Keratinocyte (primary cell): Measurements from ENCODE around the gene CD180. TPM values are rescaled to one million over a fixed set of nuclear protein-coding genes. Genes with fewer than 3 reads are reported as not detected.

Experiments
- DNase-seq: peaks from one replicate; pipeline ENCODE4 v3.0.0-alpha.2; 2011; ENCODE audit warnings: low read depth, missing footprints, low spot score
- FAIRE-seq: peaks from 2 replicates; lab custom pipeline; 2011; peaks lifted over from hg19 to GRCh38; lab: Jason Lieb, UNC
- H2AFZ ChIP-seq: 2 replicates; pipeline ENCODE4 v1.6.0; 2012; ENCODE audit warnings: low read length, control low read depth, inconsistent platforms; ENCODE audit not compliant: control insufficient read depth
- H3K27ac ChIP-seq: 2 replicates; pipeline ENCODE4 v1.5.1; 2011; ENCODE audit warnings: low read length; ENCODE audit not compliant: control insufficient read depth, insufficient read depth
- H3K27me3 ChIP-seq: 3 replicates; pipeline ENCODE4 v1.6.0; 2011; ENCODE audit warnings: low read length; ENCODE audit not compliant: control insufficient read depth, insufficient read depth; ENCODE audit errors: extremely low read depth
- H3K36me3 ChIP-seq, 2 experiments: 2 replicates in 1 of 2; 3 replicates in 1 of 2; pipeline ENCODE4 v1.5.1; 2011; ENCODE audit warnings: low read length in 2 of 2, mild to moderate bottlenecking in 1 of 2; ENCODE audit not compliant: control insufficient read depth in 2 of 2, insufficient read depth in 2 of 2; ENCODE audit errors: extremely low read depth in 1 of 2
- H3K4me1 ChIP-seq: 3 replicates; pipeline ENCODE4 v1.5.1; 2011; ENCODE audit warnings: low read length; ENCODE audit not compliant: control insufficient read depth, insufficient read depth; ENCODE audit errors: extremely low read depth
- H3K4me2 ChIP-seq: 3 replicates; pipeline ENCODE4 v1.6.0; 2011; ENCODE audit warnings: low read depth, low read length; ENCODE audit not compliant: control insufficient read depth, insufficient read depth; ENCODE audit errors: extremely low read depth
- H3K4me3 ChIP-seq, 3 experiments: fragments of 200-600 bp in 1 of 3; sonication (generic) in 1 of 3; 2 replicates in 2 of 3; 3 replicates in 1 of 3; pipeline ENCODE4 v1.5.1; 2011 to 2016; ENCODE audit warnings: low read length in 3 of 3, mild to moderate bottlenecking in 3 of 3, control low read depth in 2 of 3, inconsistent platforms in 1 of 3, low read depth in 1 of 3, mixed read lengths in 1 of 3, mixed run types in 1 of 3, moderate library complexity in 1 of 3; ENCODE audit not compliant: control insufficient read depth in 2 of 3, insufficient read depth in 2 of 3; ENCODE audit errors: extremely low read depth in 1 of 3
- H3K79me2 ChIP-seq: 2 replicates; pipeline ENCODE4 v1.6.0; 2012; ENCODE audit warnings: low read length; ENCODE audit not compliant: control insufficient read depth, insufficient read depth
- H3K9ac ChIP-seq: 3 replicates; pipeline ENCODE4 v1.6.0; 2011; ENCODE audit warnings: low read length; ENCODE audit not compliant: control insufficient read depth, insufficient read depth; ENCODE audit errors: extremely low read depth
- H3K9me1 ChIP-seq: 3 replicates; pipeline ENCODE4 v1.6.0; 2011; ENCODE audit warnings: low read length; ENCODE audit not compliant: control insufficient read depth, insufficient read depth; ENCODE audit errors: extremely low read depth
- H3K9me3 ChIP-seq: 2 replicates; pipeline ENCODE4 v1.5.1; 2012; ENCODE audit warnings: low read depth, low read length; ENCODE audit not compliant: control insufficient read depth
- H4K20me1 ChIP-seq: 3 replicates; pipeline ENCODE4 v1.6.0; 2011; ENCODE audit warnings: low read length; ENCODE audit not compliant: control insufficient read depth, insufficient read depth; ENCODE audit errors: extremely low read depth
- EZH2 ChIP-seq: IDR thresholded peaks from one replicate; pipeline ENCODE4 v1.6.1; 2012; ENCODE audit warnings: inconsistent platforms, mild to moderate bottlenecking, low read length, moderate library complexity
- dilution Hi-C: fragments of 300-500 bp; cut with MboI; formaldehyde crosslinking; loops from one replicate; pipeline ENCODE4 v1.7.0; 2020; ENCODE audit warnings: low sequenced_read_pairs; ENCODE audit not compliant: extremely low pct_ligation_motif_present
- polyA plus RNA-seq, 5 experiments: library from polyadenylated mRNA; depleted of rRNA in 3 of 5; stranded (reverse) in 3 of 5; stranded (forward) in 1 of 5; unstranded in 1 of 5; fragments of >200 nt; gene quantifications; 1 replicate in 1 of 5; 2 replicates in 3 of 5; 3 replicates in 1 of 5; pipeline versions ENCODE4 v1.2.1 to v1.2.3, GENCODE V29; 2011 to 2012; ENCODE audit warnings: missing spikeins in 2 of 5, low read depth in 1 of 5, low replicate concordance in 1 of 5
- TF ChIP-seq, protein P1 (sequence below), 3 experiments: IDR thresholded peaks in 1 of 3; conservative IDR thresholded peaks in 1 of 3; optimal IDR thresholded peaks in 1 of 3; 2 replicates in 2 of 3; 3 replicates in 1 of 3; pipeline versions ENCODE3 to v1.5.1; 2011; ENCODE audit warnings: low read length in 3 of 3, mild to moderate bottlenecking in 3 of 3, moderate library complexity in 2 of 3, control low read depth in 1 of 3, inconsistent platforms in 1 of 3; ENCODE audit not compliant: insufficient read depth in 2 of 3; ENCODE audit errors: extremely low read depth in 1 of 3

The CD180 gene
- polyA plus RNA-seq, 1 donor (not counting 4 experiments of a cell fraction or from before 2014, with no cell fraction given): not detected

DNA sequence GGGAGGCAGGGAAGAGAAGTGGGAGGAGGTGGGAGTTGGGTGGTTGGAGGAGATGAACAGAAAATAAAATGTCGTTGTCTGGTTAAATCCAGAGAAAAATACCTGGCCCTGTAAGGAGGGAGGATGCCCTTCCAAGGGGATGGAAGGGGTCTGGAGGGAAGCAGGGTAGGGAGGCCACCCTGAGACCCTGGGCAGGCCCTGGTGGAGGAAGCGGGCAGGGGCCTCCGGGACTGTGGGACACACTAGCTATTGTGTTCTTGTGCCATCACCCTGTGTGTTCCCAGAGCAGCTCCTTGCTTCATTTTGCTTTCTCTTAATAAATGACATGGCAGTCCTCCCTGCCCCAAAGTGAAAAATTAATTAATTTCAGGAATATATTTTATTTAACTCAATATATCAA, 11.8 kb upstream of the CD180 start:
- no peaks in the 10 kb centered on the region for H3K27me3 ChIP-seq
- H3K79me2 ChIP-seq: no peaks in the 10 kb centered on the region
- H3K4me3 ChIP-seq: no peak overlapping the region
- no peak overlapping the region for H3K9ac ChIP-seq
- no peaks in the 10 kb centered on the region for H3K9me3 ChIP-seq
- no peak for TF ChIP-seq EZH2
- TF ChIP-seq, protein P1, sequence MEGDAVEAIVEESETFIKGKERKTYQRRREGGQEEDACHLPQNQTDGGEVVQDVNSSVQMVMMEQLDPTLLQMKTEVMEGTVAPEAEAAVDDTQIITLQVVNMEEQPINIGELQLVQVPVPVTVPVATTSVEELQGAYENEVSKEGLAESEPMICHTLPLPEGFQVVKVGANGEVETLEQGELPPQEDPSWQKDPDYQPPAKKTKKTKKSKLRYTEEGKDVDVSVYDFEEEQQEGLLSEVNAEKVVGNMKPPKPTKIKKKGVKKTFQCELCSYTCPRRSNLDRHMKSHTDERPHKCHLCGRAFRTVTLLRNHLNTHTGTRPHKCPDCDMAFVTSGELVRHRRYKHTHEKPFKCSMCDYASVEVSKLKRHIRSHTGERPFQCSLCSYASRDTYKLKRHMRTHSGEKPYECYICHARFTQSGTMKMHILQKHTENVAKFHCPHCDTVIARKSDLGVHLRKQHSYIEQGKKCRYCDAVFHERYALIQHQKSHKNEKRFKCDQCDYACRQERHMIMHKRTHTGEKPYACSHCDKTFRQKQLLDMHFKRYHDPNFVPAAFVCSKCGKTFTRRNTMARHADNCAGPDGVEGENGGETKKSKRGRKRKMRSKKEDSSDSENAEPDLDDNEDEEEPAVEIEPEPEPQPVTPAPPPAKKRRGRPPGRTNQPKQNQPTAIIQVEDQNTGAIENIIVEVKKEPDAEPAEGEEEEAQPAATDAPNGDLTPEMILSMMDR (optimal IDR thresholded peaks at IDR 0.05 in 1 of 3, IDR thresholded peaks at IDR 0.05 in 1 of 3, conservative IDR thresholded peaks at IDR 0.05 in 1 of 3; ENCODE audit: extremely low read depth in 1 of 3, insufficient read depth in 2 of 3, low read length in 3 of 3): no peak
- H4K20me1 ChIP-seq: no peaks in the 10 kb centered on the region
- DNase-seq (no peak), FAIRE-seq (no peak)
- peaks cover 46% of the 10 kb centered on the region for H3K4me1 ChIP-seq
- H3K27ac ChIP-seq: no peak overlapping the region
- H3K9me1 ChIP-seq: no peaks in the 10 kb centered on the region
- dilution Hi-C loops: no loop called here
- H3K4me2 ChIP-seq: no peak overlapping the region
- H2AFZ ChIP-seq: no peak overlapping the region
- H3K36me3 ChIP-seq: no peaks in the 10 kb centered on the region

GRCh38 chr5:67206929-67207328, 10.3 kb upstream of the CD180 start:
- Histone ChIP-seq H2AFZ (no peak overlapping the region), H3K9me1 (no peaks in the 10 kb centered on the region), H3K4me2 (peak overlapping the region; percentile 50), H3K79me2 (no peaks in the 10 kb centered on the region), H3K9ac (no peak overlapping the region), H4K20me1 (no peaks in the 10 kb centered on the region), H3K9me3 (no peaks in the 10 kb centered on the region), H3K27ac (peak overlapping the region; percentile 27), H3K4me3 (no peak overlapping the region), H3K27me3 (no peaks in the 10 kb centered on the region), H3K36me3 (no peaks in the 10 kb centered on the region), H3K4me1 (peaks cover 41% of the 10 kb centered on the region)
- peak; percentile 76 for FAIRE-seq
- dilution Hi-C loops: no loop called here
- peak; percentile 92 for DNase-seq
- TF ChIP-seq, protein P1 (optimal IDR thresholded peaks at IDR 0.05 in 1 of 3, IDR thresholded peaks at IDR 0.05 in 1 of 3, conservative IDR thresholded peaks at IDR 0.05 in 1 of 3; ENCODE audit: extremely low read depth in 1 of 3, insufficient read depth in 2 of 3, low read length in 3 of 3): no peak
- no peak for TF ChIP-seq EZH2
